Fibroblast of skin of abdomen (primary cell): Measurements from ENCODE around the gene IFNA8. TPM values are rescaled to one million over a fixed set of nuclear protein-coding genes. Genes with fewer than 3 reads are reported as not detected.
"Not testable (repeated sequence)": the region's sequence is repeated elsewhere in the genome, so short reads cannot be mapped to it uniquely, and the experiment has no call there.

Experiments used
- DNase-seq: peaks from one replicate; pipeline ENCODE4 v3.0.0-alpha.2; 2013
- polyA plus RNA-seq, 2 experiments: library from polyadenylated mRNA; unstranded; fragments of 120-200 nt; gene quantifications; one replicate each; pipeline ENCODE4 v1.2.1, GENCODE V29; 2013; ENCODE audit not compliant: insufficient read length in 2 of 2

IFNA8 gene
- not detected for polyA plus RNA-seq (2013, experiment 1 of 2; ENCODE audit: insufficient read length)
- polyA plus RNA-seq (2013, experiment 2 of 2; ENCODE audit: insufficient read length): not detected

GRCh38 chr9:21408817-21409216 lies at the start of gene IFNA8:
IFNA8 (plus strand) TSS chr9:21409117; CDS start chr9:21409177, 60 bp downstream.
- DNase-seq: no peak

- no peak for DNase-seq
Measured at GRCh38 chr9:21362287-21362686, 46.6 kb upstream of the IFNA8 start.

- DNase-seq: not testable (repeated sequence)
Measured at GRCh38 chr9:21367169-21367568, 41.7 kb upstream of the IFNA8 start.

GRCh38 chr9:21367957-21368356 lies 41.0 kb upstream of the IFNA8 start, which contains the start of gene IFNA13:
IFNA13 (minus strand) TSS chr9:21368057; CDS start chr9:21368010, 47 bp downstream.
- DNase-seq: no peak

GRCh38 chr9:21371467-21371866 lies 37.5 kb upstream of the IFNA8 start:
- not testable (repeated sequence) for DNase-seq

GRCh38 chr9:21381448-21382339 lies 27.2 kb upstream of the IFNA8 start:
- DNase-seq: no peak

GRCh38 chr9:21383627-21384026 lies 25.3 kb upstream of the IFNA8 start:
- DNase-seq: no peak

- no peak for DNase-seq
Measured at GRCh38 chr9:21385131-21385670, 23.7 kb upstream of the IFNA8 start, which contains the start of gene IFNA2. IFNA2 (minus strand) TSS chr9:21385398; CDS start chr9:21385329, 69 bp downstream.

- peak; percentile 3 for DNase-seq
Measured at GRCh38 chr9:21392270-21392669, 16.6 kb upstream of the IFNA8 start.

GRCh38 chr9:21395778-21396717 lies 12.9 kb upstream of the IFNA8 start:
- peak; percentile 20 for DNase-seq

GRCh38 chr9:21398955-21399489 lies 9.9 kb upstream of the IFNA8 start:
- no peak for DNase-seq

- no peak for DNase-seq
Measured at GRCh38 chr9:21399956-21400355, 9.0 kb upstream of the IFNA8 start.

GRCh38 chr9:21402386-21403251 lies 6.3 kb upstream of the IFNA8 start:
- DNase-seq: peak; percentile 14

GRCh38 chr9:21404146-21404545 lies 4.8 kb upstream of the IFNA8 start:
- DNase-seq: no peak

- DNase-seq: no peak
Measured at GRCh38 chr9:21412107-21412506, 3.2 kb downstream of the IFNA8 start.

GRCh38 chr9:21413151-21413550 lies 4.2 kb downstream of the IFNA8 start:
- DNase-seq: no peak

GRCh38 chr9:21413624-21414023 lies 4.7 kb downstream of the IFNA8 start:
- DNase-seq: no peak

- no peak for DNase-seq
Measured at GRCh38 chr9:21414220-21414940, 5.5 kb downstream of the IFNA8 start.

- DNase-seq: peak; percentile 28
Measured at GRCh38 chr9:21415493-21416267, 6.8 kb downstream of the IFNA8 start.

- no peak for DNase-seq
Measured at GRCh38 chr9:21428235-21428634, 19.3 kb downstream of the IFNA8 start.
